Measurements from ENCODE around the gene CD2BP2.
"Not testable (repeated sequence)": the region's sequence is repeated elsewhere in the genome, so short reads cannot be mapped to it uniquely, and the experiment has no call there.

DNA sequence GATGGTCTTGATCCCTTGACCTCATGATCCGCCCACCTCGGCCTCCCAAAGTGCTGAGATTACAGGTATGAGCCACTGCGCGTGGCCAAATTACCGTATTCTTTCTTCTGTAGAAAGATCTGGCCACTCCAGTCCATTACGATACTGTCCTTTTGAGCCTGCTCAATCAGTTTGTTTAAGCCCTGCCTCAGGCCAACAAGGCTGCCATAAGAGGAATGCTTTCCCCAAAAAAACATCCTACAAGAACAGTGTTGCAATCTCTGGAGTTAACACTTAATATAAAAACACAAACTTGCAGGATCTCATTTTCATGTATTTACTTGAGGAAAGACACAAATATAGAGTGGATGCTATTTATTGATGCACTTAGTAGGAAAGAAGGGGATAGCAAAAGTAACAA, 30.9 kb downstream of the CD2BP2 start:
- not testable (repeated sequence) for TF ChIP-seq EZH2 (IDR thresholded peaks at IDR 0.05; ENCODE audit: insufficient read depth, low read length)
- TF ChIP-seq, protein P1, sequence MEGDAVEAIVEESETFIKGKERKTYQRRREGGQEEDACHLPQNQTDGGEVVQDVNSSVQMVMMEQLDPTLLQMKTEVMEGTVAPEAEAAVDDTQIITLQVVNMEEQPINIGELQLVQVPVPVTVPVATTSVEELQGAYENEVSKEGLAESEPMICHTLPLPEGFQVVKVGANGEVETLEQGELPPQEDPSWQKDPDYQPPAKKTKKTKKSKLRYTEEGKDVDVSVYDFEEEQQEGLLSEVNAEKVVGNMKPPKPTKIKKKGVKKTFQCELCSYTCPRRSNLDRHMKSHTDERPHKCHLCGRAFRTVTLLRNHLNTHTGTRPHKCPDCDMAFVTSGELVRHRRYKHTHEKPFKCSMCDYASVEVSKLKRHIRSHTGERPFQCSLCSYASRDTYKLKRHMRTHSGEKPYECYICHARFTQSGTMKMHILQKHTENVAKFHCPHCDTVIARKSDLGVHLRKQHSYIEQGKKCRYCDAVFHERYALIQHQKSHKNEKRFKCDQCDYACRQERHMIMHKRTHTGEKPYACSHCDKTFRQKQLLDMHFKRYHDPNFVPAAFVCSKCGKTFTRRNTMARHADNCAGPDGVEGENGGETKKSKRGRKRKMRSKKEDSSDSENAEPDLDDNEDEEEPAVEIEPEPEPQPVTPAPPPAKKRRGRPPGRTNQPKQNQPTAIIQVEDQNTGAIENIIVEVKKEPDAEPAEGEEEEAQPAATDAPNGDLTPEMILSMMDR (IDR thresholded peaks at IDR 0.05; ENCODE audit: insufficient read depth, low read depth, low read length), result not testable (repeated sequence)
